ENCODE data around the gene WWOX. TPM values are rescaled to one million over a fixed set of nuclear protein-coding genes. Genes with fewer than 3 reads are reported as not detected.

Gene WWOX
- total RNA-seq, 1 donor from 2014 or later: 19.0 TPM

GRCh38 chr16:78560997-78561396 lies 461.5 kb downstream of the WWOX start:
- intact Hi-C loops (cut with micrococcal nuclease): no loop called here

GRCh38 chr16:78562111-78562510 lies 462.7 kb downstream of the WWOX start:
- intact Hi-C loops (cut with micrococcal nuclease): no loop called here

- intact Hi-C loops (cut with micrococcal nuclease): no loop called here
These were observed 463.2 kb downstream of the WWOX start for GRCh38 chr16:78562650-78563049.

GRCh38 chr16:78563905-78564304 lies 464.5 kb downstream of the WWOX start:
- intact Hi-C loops (cut with micrococcal nuclease): no loop called here

- intact Hi-C loops (cut with micrococcal nuclease): no loop called here
These were observed 467.1 kb downstream of the WWOX start for GRCh38 chr16:78566397-78567073.

- intact Hi-C loops (cut with micrococcal nuclease): no loop called here
These were observed 471.1 kb downstream of the WWOX start for GRCh38 chr16:78570399-78571141.

- intact Hi-C loops (cut with micrococcal nuclease): no loop called here
These were observed 472.0 kb downstream of the WWOX start for GRCh38 chr16:78571434-78571833.

- intact Hi-C loops (cut with micrococcal nuclease): no loop called here
These were observed 472.5 kb downstream of the WWOX start for GRCh38 chr16:78571898-78572358.

- intact Hi-C loops (cut with micrococcal nuclease): no loop called here
These were observed 475.1 kb downstream of the WWOX start for GRCh38 chr16:78574571-78574970.

GRCh38 chr16:78576941-78577340 lies 477.5 kb downstream of the WWOX start:
- intact Hi-C loops (cut with micrococcal nuclease): no loop called here

GRCh38 chr16:78577630-78578029 lies 478.2 kb downstream of the WWOX start:
- intact Hi-C loops (cut with micrococcal nuclease): no loop called here

GRCh38 chr16:78579020-78579419 lies 479.6 kb downstream of the WWOX start:
- intact Hi-C loops (cut with micrococcal nuclease): no loop called here

GRCh38 chr16:78583441-78583840 lies 484.0 kb downstream of the WWOX start:
- intact Hi-C loops (cut with micrococcal nuclease): no loop called here

GRCh38 chr16:78584213-78584860 lies 484.9 kb downstream of the WWOX start:
- intact Hi-C loops (cut with micrococcal nuclease): no loop called here

- intact Hi-C loops (cut with micrococcal nuclease): no loop called here
These were observed 485.5 kb downstream of the WWOX start for GRCh38 chr16:78584991-78585390.

GRCh38 chr16:78589331-78589730 lies 489.9 kb downstream of the WWOX start:
- intact Hi-C loops (cut with micrococcal nuclease): no loop called here

- intact Hi-C loops (cut with micrococcal nuclease): no loop called here
These were observed 492.2 kb downstream of the WWOX start for GRCh38 chr16:78591682-78592103.

- intact Hi-C loops (cut with micrococcal nuclease): no loop called here
These were observed 492.7 kb downstream of the WWOX start for GRCh38 chr16:78592111-78592510.

- intact Hi-C loops (cut with micrococcal nuclease): no loop called here
These were observed 493.9 kb downstream of the WWOX start for GRCh38 chr16:78593352-78593751.

GRCh38 chr16:78594191-78594590 lies 494.7 kb downstream of the WWOX start:
- intact Hi-C loops (cut with micrococcal nuclease): no loop called here

GRCh38 chr16:78596348-78596995 lies 497.0 kb downstream of the WWOX start:
- intact Hi-C loops (cut with micrococcal nuclease): no loop called here

GRCh38 chr16:78596996-78597422 lies 497.6 kb downstream of the WWOX start:
- intact Hi-C loops (cut with micrococcal nuclease): no loop called here
